Femur (tissue), 1 donor: Measurements from ENCODE around the gene LGI1.

Experiments
- DNase-seq: peaks from one replicate; pipeline ENCODE4 v3.0.0-alpha.2; 2017

The LGI1 gene

DNA sequence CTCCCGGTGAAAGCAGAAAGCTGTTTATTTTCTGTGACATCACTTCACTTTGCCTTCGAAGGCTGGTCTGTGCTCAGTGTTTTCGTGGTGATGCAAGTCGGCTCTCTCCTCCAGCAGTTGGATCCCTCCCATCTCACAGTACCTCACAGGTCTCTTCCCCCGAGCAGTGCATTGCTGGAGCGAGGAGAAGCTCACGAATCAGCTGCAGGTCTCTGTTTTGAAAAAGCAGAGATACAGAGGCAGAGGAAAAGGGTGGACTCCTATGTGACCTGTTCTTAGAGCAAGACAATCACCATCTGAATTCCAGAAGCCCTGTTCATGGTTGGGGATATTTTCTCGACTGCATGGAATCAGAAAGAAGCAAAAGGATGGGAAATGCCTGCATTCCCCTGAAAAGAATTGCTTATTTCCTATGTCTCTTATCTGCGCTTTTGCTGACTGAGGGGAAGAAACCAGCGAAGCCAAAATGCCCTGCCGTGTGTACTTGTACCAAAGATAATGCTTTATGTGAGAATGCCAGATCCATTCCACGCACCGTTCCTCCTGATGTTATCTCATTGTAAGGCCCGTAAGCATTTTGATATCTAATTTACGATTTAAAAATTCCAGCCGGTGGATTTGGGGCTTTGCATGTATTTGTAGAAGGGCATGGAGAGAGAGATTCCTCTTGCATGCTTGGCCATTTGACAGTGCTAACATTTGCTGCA is at the start of gene LGI1:
LGI1 (plus strand) TSS at position 136 of the 707 bp plus-strand sequence; CDS start at position 345, 209 bp downstream.
- DNase-seq: peak; percentile 36

DNA sequence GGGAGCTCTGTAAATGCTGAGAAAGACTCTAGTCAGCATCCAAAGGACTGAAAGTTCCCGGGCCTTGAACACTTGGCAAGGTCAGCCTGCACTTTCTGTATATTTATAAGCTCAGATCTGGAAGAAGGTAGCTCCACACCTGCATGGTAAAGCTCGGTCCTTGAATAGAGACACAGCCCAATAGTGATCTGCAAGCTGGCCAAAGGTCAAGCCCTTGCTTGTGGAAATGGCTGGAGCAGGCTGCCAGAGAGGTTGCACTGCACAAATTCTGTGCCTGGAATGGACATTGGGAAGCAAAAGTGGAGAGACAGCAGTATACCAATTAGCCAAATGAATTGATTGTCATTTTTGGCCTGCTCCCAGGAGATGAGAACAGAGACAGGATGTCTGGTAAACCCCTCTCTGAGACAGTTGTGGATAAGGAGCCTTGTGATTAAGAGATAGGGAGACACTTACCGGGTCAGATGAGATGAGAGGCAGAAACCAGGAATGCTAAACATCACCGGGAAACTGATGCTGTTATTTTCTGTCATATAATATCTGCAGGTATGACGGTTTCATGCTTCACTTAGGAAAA is 47.3 kb upstream of the LGI1 start:
- no peak for DNase-seq

DNA sequence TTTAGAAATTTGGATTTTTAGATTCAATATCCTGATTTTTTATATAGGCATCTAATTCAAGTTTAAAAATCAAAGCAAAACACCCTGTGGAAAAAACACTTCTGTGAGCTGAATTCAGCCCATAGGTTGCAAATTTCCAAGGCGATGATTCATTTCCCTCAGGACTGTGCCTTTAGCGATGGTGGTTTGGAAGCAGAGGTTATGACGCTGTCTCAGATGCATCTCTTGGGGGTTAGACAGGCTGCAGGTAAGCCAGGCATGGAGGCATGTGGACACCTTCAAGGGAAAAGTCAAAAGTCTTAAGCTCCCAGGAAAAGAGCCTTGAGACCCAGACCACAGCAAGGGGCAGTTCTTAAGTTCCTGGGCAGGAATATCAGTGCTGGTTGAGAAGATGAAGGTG is 45.8 kb upstream of the LGI1 start:
- DNase-seq: no peak

DNA sequence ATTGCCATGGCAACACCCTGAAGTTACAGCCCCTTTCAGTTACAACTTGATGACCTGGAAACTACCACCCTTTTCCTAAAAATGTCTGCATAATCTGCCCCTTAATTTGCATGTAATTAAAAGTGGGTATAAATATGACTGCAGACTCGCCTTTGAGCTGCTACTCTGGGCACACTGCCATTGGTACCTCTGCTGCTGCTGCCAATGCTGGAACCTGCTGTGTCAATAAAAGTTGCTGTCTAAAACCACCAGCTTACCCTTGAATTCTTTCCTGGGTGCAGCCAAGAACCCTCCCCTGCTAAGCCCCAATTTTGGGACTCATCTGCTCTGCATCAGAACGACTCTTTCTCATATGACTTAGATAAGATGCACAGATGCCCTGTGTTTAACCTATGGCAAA is 45.1 kb upstream of the LGI1 start:
- DNase-seq: no peak

DNA sequence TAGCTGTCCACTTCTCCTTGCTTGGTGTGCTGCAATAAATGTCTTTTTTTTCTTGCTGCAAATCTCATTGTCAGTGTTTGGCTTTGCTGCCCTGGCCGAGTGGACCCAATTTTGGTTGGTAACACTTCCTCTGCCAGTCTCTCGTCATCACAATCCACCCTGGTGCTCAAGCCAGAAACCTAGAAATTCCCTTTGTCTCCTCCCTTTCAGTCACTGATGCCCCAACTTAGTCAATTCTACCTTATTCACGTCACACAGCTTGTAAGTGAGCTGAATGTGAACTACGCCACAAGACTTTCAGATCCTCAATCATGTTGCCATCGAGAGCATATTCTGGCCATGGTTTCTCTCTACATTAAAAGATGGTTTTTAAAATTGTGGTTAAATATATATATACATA is 42.4 kb upstream of the LGI1 start:
- DNase-seq: no peak

DNA sequence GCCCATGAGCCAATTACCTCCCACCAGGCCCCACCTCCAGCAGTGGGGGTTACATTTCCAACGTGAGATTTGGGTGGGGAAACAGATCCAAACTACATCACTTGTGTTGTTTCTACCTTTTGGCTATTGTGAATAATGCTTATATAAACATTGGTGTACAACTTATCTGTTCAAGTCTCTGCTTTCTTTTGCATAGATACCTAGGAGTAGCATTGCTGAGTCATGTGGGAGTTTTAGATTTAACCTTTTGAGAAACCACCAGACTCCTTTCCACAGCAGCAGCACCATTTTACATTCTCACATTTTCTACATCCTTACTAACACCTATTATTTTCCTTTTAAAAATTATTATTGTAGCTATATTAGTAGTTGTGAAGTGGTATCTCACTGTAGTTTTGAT is 41.0 kb upstream of the LGI1 start:
- no peak for DNase-seq

DNA sequence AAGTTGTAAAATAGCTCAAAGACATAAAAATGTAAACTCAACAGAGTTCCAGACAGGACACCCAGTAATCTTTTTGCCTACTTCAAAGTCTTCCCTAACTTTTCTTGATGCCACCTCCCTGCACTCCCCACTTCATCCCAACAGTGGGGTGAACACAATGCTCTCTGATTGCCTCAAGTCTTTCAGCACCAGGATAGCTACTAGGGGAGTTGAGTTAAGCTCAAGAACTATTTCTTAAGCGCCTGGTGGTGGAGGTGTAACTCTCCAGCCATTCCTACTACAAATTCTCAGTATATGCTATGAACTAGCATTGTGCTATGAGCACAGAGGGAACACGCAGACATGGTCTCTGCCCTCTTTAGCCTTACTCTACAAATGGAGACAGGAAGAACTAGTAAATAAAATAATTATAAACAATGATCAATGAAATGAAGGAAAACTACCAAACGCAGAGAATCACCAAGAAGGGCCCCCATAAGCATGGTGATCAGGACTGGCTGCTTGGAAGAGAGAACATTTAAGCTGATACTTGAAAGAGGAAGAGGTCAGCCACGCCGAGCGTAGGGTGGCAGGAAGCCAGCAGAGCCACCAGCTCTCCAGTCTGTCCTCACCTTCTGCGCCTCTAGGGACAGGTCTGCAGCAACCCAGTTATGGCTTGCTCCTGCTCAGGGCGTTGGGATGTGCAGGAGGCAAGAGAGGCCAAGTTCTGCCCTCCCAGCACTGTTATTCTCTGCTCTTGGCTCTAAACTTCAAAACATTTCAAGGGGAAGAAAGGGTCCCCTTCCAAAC is 38.6 kb upstream of the LGI1 start:
- DNase-seq: no peak

DNA sequence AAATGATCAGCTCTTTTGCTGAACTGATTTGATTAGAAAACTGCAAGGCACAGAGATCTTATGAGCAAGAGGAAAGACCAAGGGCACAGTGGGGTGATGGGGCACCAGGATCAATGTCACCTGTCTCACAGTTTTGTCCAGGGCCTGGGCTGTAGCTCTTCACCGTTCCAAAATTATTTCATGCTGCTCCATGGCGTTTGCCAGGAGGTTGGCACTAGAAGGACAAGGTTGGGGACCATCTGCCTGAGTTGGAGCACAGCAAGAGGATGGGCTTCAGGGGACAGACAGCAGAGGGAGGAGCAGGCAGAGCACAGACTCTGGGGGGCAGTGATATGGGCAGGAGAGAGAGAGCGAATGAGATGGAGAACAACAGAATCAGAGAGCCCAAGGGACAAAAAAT is 37.8 kb upstream of the LGI1 start:
- DNase-seq: no peak

DNA sequence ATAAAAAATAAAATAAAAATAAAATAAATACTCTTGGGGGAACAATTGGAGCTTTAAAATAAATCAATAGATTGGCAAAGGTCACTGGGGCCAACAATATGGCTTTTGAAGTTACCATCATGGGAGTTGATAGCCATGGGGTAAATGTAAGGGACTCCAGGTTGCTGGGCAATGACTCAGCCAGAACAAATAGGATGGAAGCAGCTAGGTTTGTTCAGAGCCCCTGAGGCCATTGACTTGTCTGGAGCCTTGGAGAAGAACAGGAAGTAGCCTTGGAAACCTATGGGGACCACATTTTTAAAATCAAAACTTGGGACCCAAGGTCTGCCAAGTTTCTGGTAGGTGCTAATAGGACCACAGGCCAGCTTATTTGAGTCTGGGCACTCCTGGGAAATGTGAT is 35.2 kb upstream of the LGI1 start:
- no peak for DNase-seq

DNA sequence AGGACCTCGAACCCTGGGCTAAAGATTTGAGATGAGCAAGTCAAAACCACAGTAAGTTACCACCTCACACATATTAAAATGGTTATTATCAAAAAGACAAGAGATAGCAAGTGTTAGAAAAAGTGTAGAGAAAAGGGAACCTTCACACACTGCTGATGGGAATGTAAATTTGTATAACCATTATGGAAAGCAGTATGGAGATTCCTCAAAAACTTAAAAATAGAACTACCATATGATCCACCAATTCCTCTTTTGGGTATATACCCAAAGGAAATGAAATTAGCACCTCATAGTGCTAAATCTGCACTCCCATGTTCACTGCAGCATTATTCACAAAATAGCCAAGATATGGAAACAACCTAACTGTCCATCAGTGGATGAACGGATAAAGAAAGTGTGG is 34.6 kb upstream of the LGI1 start:
- no peak for DNase-seq

DNA sequence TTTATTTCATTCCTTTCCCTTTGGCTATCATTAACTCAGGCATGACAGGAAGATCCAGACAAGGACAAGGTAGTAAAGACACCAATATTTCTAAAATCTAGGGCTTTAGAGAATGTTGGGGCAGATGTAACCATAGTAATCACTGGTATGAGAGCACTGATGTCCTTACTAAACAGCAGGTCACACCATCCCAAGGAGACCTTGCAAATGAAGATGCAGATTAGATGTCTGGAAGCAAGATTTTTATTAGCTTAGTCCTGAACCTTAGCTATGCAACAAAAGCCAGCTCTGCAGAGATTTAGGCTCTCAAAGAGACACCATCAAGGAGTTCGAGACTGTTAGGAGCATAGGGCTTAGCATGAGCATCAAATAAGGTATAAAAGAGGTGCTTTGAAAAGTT is 31.7 kb upstream of the LGI1 start:
- no peak for DNase-seq

DNA sequence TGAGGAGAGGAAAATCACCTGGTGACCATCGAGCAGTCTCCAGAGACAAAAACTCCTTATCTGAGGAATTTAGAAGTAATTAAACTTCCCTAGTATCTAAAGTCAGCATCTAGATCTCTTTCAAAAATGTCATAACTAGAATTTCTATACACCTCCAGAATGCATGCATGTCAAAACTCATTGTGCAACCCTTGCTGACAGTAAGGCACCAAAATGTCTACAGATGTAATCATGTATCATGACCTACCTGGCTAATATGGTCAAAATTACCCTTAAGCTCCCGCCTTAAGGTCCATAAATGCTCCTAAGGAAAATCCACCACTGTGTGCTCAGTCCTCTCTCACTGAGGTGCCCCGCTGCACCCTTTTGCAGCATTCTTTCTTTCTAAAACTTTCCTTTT is 16.4 kb upstream of the LGI1 start:
- DNase-seq: no peak

DNA sequence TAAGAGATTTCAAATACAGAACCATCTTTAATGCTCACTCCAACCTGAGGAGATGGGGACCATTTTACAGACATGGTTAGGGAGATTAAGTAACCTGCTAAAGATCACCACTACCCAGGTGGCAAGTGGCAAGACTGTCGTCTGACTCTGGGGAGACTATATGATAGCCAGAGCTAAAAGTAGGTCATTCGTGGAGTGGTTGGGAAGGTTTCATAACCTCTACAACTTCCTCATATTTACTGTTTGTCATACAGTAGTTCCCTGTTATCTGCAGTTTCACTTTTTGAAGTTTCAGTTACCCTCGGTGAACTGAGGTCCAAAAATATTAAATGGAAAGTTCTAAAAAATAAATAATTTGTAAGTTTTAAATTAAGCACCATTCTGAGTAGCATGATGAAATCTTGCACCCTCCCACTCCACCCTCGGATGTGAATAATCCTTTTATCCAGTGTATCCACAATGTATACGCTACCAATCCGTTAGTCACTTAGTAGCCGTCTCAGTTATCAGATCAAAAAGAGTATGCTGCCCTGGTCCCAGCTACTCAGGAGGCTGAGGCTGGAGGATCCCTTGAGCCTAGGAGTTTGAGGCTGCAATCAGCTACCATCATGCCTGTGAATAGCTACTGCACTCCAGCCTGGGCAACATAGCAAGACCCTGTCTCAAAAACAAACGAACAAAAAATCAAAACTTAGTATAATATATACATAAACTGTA is 14.9 kb upstream of the LGI1 start:
- DNase-seq: no peak

DNA sequence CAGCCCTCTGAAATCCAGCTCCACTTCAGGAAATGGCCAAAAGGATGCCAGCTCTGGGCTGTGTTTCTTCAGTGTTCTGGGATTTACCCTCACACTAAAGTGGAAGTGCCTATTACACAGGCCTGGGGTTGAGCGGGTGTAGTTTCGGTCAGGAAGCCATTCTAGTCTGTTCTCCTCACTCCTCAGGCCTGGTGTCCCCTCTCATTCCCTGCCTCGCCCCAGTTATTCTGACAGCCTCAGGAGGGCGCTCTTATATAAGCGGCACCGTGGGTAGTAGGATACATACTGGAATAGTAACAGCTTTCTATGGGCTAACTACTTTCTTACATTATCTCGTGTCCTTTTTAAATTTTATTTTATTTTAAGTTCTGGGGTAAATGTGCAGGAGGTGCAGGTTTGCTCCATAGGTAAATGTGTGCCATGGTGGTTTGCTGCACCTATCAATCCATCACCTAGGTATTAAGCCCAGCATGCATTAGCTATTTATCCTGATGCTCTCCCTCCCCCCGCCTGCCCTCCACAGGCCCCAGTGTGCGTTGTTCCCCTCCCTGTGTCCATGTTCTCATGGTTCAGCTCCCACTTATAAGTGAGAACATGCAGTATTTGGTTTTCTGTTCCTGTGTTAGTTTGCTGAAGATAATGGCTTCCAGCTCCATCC is 12.2 kb upstream of the LGI1 start:
- DNase-seq: peak; percentile 35

DNA sequence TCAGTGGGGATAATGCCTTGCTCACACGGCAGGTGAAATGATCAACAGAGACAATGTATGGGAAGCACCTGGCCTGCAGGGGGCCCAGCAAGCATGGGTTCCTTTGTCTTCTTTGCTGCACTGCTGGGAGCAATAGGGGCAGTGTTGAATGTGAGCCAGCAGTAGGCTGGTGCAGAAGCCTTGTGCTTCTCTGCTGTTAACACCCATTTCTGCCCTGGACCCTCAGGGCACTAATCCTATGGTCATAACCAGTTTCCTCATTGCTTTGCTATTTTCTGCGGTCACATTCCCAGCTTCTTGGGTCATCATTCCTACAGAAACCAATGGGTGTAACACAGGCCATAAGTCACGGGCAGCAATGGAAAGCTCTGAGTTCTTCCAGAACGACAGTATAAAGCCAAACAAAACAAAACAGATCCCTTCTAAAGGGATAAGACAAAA is 10.9 kb upstream of the LGI1 start:
- DNase-seq: peak; percentile 75

DNA sequence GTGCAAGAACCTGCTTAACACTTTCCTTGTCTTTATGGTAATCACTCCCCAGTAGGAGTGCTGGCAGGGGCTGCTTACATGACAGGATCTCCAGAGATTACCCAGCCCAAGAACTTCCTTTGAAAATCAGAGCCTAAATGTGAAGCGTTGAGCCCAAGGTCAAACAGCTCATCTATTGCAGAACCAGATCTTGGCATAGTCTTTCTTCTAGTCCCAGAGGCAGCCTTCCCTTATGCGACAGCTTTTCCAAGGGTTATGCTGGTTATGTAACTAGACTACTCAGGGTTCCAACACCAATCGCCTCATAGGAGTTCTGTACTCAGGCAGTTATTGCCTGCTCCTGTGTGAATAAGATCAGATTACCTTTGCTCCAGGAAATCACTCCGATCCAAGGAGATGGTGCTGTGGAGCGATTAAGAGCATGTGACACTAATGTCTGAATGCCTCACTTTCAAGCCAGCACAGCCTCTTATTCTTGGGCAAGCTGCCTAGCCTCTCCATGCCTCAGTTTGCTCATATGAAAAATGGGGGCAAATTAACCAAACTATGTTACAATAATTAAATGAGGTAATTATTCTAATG is 8.4 kb upstream of the LGI1 start:
- DNase-seq: no peak

DNA sequence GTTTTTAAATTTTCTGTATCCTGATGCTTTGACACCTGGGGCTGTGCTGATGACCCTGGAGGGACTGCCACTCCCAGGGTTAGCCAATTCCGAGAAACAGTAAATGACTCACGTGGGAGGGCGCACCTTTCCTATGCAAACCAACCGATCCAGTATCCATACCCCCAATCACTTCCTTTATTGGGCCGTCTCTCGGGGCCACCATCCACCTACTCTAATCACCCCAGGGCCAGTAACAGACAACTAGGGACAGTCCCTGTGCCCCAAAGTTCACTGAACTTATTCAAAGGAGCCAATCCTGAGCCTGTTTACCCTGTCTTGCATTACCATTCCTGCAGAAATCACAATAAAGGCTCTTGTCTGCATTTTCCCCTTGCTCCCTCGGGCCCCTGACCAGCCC is 6.6 kb upstream of the LGI1 start:
- DNase-seq: no peak

DNA sequence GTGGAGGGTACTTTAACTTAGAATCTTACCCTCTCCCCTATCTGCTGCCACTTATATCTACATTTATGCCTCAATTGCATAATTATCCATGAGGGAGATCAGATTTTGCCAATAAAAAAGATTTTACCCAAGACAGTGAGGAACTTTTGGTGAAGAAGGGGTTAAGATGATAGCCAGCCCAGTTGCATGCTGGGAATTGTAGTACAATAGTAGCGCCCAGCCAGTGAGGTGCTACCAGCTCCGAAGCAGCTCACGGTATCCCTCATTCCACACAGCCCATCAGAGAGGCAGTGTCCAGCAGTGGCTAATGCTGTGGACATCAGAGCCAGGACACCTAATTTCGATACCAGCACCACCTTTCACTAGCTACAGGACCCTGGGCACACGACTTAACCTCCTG is 5.9 kb upstream of the LGI1 start:
- DNase-seq: no peak

DNA sequence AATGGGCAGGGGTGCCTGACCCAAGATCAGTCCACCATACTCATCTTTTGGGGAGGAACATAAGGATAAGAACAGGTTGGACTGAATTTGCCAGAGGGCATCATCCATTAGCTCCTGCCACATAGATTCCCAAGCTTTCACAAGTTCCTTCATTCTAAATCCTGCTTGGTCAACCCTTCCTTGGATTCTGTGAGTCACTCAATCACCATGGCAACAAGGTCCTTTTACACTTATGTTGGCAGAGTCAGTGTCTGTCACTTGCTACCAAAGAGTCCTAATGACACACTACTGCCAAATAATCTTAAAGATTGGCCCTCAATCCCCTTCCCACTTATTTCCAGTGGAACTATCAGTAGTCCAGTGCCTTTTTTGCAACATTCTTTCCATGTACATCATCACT is 5.0 kb upstream of the LGI1 start:
- no peak for DNase-seq

DNA sequence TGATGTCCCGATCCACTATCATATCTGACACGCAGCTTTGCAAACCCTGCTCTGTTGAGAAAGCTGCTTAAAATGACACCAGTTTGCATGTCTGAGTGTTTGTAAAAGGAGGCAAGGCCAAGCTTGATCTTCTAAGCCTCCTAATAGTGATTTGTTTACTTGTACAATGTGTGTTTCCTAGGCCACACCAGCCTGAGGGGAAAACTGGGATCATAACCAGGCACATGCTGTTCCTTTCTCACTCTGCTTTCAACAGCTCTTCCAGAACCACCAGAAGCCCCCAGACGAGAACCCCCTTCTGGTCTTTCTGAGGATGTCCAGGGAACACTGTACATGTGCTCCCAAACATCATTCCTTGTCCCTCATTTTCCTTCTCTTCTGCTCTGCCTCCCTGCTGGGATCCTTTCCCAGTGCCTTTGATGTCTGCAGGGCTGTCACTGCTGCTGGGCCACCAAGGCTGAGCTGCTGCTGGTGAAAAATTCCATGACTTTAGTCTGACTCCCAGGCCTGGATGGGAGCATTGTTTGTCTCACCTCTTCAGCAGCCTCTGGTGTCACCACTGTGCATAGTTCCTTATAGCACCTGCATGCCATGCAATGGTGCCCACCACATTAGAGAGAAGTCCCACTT is 4.0 kb upstream of the LGI1 start:
- DNase-seq: no peak

DNA sequence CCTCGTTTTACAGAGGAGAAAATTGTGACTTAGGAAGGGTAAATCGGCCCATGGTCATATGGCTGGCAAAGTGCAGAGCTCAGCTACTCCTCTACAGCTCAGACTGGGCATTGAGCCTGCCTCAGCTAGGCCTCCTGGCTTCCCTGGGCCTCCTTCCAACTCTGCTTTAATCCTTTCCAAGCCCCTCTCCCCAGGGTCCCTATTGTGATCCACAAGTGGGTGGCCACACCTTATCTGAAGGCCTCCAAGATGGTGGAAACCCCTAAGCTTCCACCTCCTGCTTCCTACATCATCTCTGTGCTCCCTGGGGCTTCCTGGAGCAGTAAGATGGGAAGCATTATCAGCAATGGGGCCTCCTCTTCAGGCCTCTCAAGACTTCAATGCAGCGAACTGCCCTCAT is 3.0 kb upstream of the LGI1 start:
- no peak for DNase-seq
